PC-3 (cell line): ENCODE measurements around the gene CFAP45. TPM values are rescaled to one million over a fixed set of nuclear protein-coding genes. Genes with fewer than 3 reads are reported as not detected.

Source experiments
- ATAC-seq: fragments of 200-7000 bp; cut with Tn5 transposase; 2 replicates; pipeline ENCODE4 v1.9.1; 2020; ENCODE audit warnings: mild to moderate bottlenecking, moderate library complexity
- BruUV-seq: library from RNA; stranded (reverse); fragments of 400-500 nt; replicated peaks from 2 replicates; lab custom pipeline; 2021; lab: Mats Ljungman, UMichigan
- CTCF ChIA-PET: fragments of 300-600 bp; sonication (Branson Sonifier 250); formaldehyde crosslinking; loops from one replicate; lab custom pipeline; 2022; ENCODE audit warnings: antibody characterized with exemption; lab: Charles Lee
- POLR2A ChIA-PET: fragments of 300-600 bp; sonication (Branson Sonifier 250); formaldehyde crosslinking; loops from one replicate; lab custom pipeline; 2022; ENCODE audit warnings: antibody characterized with exemption; ENCODE audit not compliant: unreplicated experiment; lab: Charles Lee
- DNase-seq: peaks from one replicate; pipeline ENCODE4 v3.0.0-alpha.2; 2015
- H2AFZ ChIP-seq: fragments of 300-600 bp; sonication (generic); 2 replicates; pipeline ENCODE4 v1.6.0; 2016; ENCODE audit warnings: antibody characterized with exemption, low read length
- H3F3A ChIP-seq: fragments of 300-600 bp; sonication (generic); one replicate; pipeline ENCODE4 v1.6.0; 2017; ENCODE audit warnings: antibody characterized with exemption, low read length, control low read depth, mild to moderate bottlenecking; ENCODE audit not compliant: unreplicated experiment
- H3K27ac ChIP-seq: fragments of 300-600 bp; sonication (generic); 2 replicates; pipeline ENCODE4 v1.5.1; 2016; ENCODE audit warnings: mild to moderate bottlenecking, low read length
- H3K27me3 ChIP-seq: fragments of 300-600 bp; sonication (generic); 2 replicates; pipeline ENCODE4 v1.6.1; 2016; ENCODE audit warnings: low read length, mixed read lengths
- H3K36me3 ChIP-seq: fragments of 300-600 bp; sonication (generic); 2 replicates; pipeline ENCODE4 v1.6.1; 2016; ENCODE audit warnings: low read depth, mixed run types, low read length, mixed read lengths
- H3K4me1 ChIP-seq: fragments of 300-600 bp; sonication (generic); 2 replicates; pipeline ENCODE4 v1.5.1; 2016; ENCODE audit warnings: low read length; ENCODE audit not compliant: insufficient read depth
- H3K4me2 ChIP-seq: fragments of 300-600 bp; sonication (generic); 2 replicates; pipeline ENCODE4 v1.6.0; 2016; ENCODE audit warnings: low read length
- H3K4me3 ChIP-seq: fragments of 300-600 bp; sonication (generic); 2 replicates; pipeline ENCODE4 v1.5.1; 2016; ENCODE audit warnings: mild to moderate bottlenecking, low read length, mixed read lengths
- H3K79me2 ChIP-seq: fragments of 300-600 bp; sonication (generic); 2 replicates; pipeline ENCODE4 v1.6.1; 2017; ENCODE audit warnings: low read length, mixed read lengths
- H3K9ac ChIP-seq: fragments of 300-600 bp; sonication (generic); 2 replicates; pipeline ENCODE4 v1.6.0; 2016; ENCODE audit warnings: mild to moderate bottlenecking, low read length
- H3K9me2 ChIP-seq: fragments of 300-600 bp; sonication (generic); replicated peaks from 2 replicates; pipeline ENCODE4 v1.6.1; 2016; ENCODE audit warnings: mixed run types, low read length, mixed read lengths
- H3K9me3 ChIP-seq: fragments of 300-600 bp; sonication (generic); 2 replicates; pipeline ENCODE4 v1.6.1; 2016; ENCODE audit warnings: low read length, mixed read lengths
- H4K20me1 ChIP-seq: fragments of 300-600 bp; sonication (generic); 2 replicates; pipeline ENCODE4 v1.6.1; 2016; ENCODE audit warnings: low read length, mixed read lengths
- CTCF ChIP-seq: fragments of 300-600 bp; sonication (generic); conservative IDR thresholded peaks from 2 replicates; pipeline ENCODE4 v1.5.1; 2017; ENCODE audit warnings: antibody characterized with exemption, low read depth, mild to moderate bottlenecking, low read length
- EZH2 ChIP-seq: fragments of 300-600 bp; sonication (generic); IDR thresholded peaks from one replicate; pipeline ENCODE4 v1.6.1; 2017; ENCODE audit warnings: antibody characterized with exemption, mild to moderate bottlenecking, low read length; ENCODE audit not compliant: unreplicated experiment
- EZH2phosphoT487 ChIP-seq: fragments of 300-600 bp; sonication (generic); IDR thresholded peaks from 2 replicates; pipeline ENCODE4 v1.6.1; 2018; ENCODE audit warnings: mild to moderate bottlenecking, antibody characterized with exemption, low read length, borderline replicate concordance
- intact Hi-C: fragments of 100-400 bp; cut with micrococcal nuclease; formaldehyde crosslinking; loops from 2 replicates; pipeline ENCODE4 v1.9.0; 2023
- total RNA-seq: library from RNA; depleted of rRNA; stranded (reverse); fragments of >200 nt; gene quantifications from 2 replicates; pipeline ENCODE4 v1.2.3, GENCODE V29; 2014

The CFAP45 gene
- total RNA-seq, 1 experiment from 2014 or later, result 1.6 TPM

- Histone ChIP-seq H2AFZ (no peak overlapping the region), H3K9ac (no peak overlapping the region), H3K9me3 (no peaks in the 10 kb centered on the region), H3K36me3 (no peaks in the 10 kb centered on the region), H3K9me2 (no peaks in the 10 kb centered on the region), H3K4me2 (no peak overlapping the region), H3F3A (no peaks in the 10 kb centered on the region), H3K79me2 (no peaks in the 10 kb centered on the region), H3K4me3 (no peak overlapping the region), H3K27me3 (no peaks in the 10 kb centered on the region), H3K27ac (no peak overlapping the region), H4K20me1 (no peaks in the 10 kb centered on the region), H3K4me1 (peaks cover 3% of the 10 kb centered on the region)
- TF ChIP-seq EZH2phosphoT487 (no peak), CTCF (no peak), EZH2 (no peak)
- BruUV-seq, result no TSS peak
- DNase-seq, result no peak
- ChIA-PET CTCF (no interaction called here), POLR2A (no interaction called here)
- ATAC-seq, result no peak
- intact Hi-C loops, result no loop called here
Observed at GRCh38 chr1:159831412-159832141, 68.4 kb downstream of the CFAP45 start.

- Histone ChIP-seq H3K9me3 (no peaks in the 10 kb centered on the region), H2AFZ (no peak overlapping the region), H3K4me2 (no peak overlapping the region), H3K79me2 (no peaks in the 10 kb centered on the region), H3K36me3 (no peaks in the 10 kb centered on the region), H3K27ac (no peak overlapping the region), H3K9ac (no peak overlapping the region), H3K27me3 (no peaks in the 10 kb centered on the region), H4K20me1 (no peaks in the 10 kb centered on the region), H3K4me1 (no peaks in the 10 kb centered on the region), H3F3A (no peaks in the 10 kb centered on the region), H3K9me2 (no peaks in the 10 kb centered on the region), H3K4me3 (no peak overlapping the region)
- ATAC-seq (no peak), DNase-seq (no peak)
- ChIA-PET CTCF (no interaction called here), POLR2A (no interaction called here)
- TF ChIP-seq EZH2phosphoT487, result no peak
- no peak for TF ChIP-seq EZH2
- no peak for TF ChIP-seq CTCF
- intact Hi-C loops, result no loop called here
- BruUV-seq, result no TSS peak
Observed at GRCh38 chr1:159830722-159831121, 69.2 kb downstream of the CFAP45 start.

GRCh38 chr1:159829822-159830465 lies 70.0 kb downstream of the CFAP45 start:
- intact Hi-C loops, result no loop called here
- ATAC-seq (peak; percentile 22; the same call in 1 of the 2 replicates), DNase-seq (no peak)
- no peaks in the 10 kb centered on the region for H3K9me3 ChIP-seq
- no peaks in the 10 kb centered on the region for H3K9me2 ChIP-seq
- BruUV-seq, result no TSS peak
- H2AFZ ChIP-seq, result no peak overlapping the region
- H3K79me2 ChIP-seq, result no peaks in the 10 kb centered on the region
- no peaks in the 10 kb centered on the region for H3F3A ChIP-seq
- no peak overlapping the region for H3K4me3 ChIP-seq
- H3K27ac ChIP-seq, result no peak overlapping the region
- no peaks in the 10 kb centered on the region for H3K27me3 ChIP-seq
- TF ChIP-seq EZH2, result no peak
- no peak for TF ChIP-seq EZH2phosphoT487
- TF ChIP-seq CTCF, result no peak
- H3K9ac ChIP-seq, result no peak overlapping the region
- no peak overlapping the region for H3K4me2 ChIP-seq
- ChIA-PET CTCF (no interaction called here), POLR2A (no interaction called here)
- no peaks in the 10 kb centered on the region for H3K4me1 ChIP-seq
- no peaks in the 10 kb centered on the region for H4K20me1 ChIP-seq
- H3K36me3 ChIP-seq, result no peaks in the 10 kb centered on the region
